Mesenchymal stem cell (in vitro differentiated cells and primary cell): Measurements from ENCODE around the gene MYBPC2.

Source experiments
- DNase-seq: peaks from one replicate; pipeline ENCODE4 v3.0.0-alpha.2; 2013
- H2AFZ ChIP-seq: one replicate; pipeline ENCODE4 v1.6.1; 2013; ENCODE audit warnings: low read depth, mild to moderate bottlenecking, control low read depth, inconsistent platforms, low read length, moderate library complexity
- H2AK5ac ChIP-seq: 2 replicates; pipeline ENCODE4 v1.6.1; 2013; ENCODE audit warnings: low read length, moderate library complexity, mild to moderate bottlenecking, inconsistent platforms; ENCODE audit not compliant: severe bottlenecking
- H2BK120ac ChIP-seq: one replicate; pipeline ENCODE4 v1.6.1; 2013; ENCODE audit warnings: low read depth, mild to moderate bottlenecking, inconsistent platforms, low read length, moderate library complexity
- H2BK12ac ChIP-seq, 2 experiments: one replicate each; pipeline ENCODE4 v1.6.1; 2013; ENCODE audit warnings: inconsistent platforms in 2 of 2, low read length in 2 of 2, mild to moderate bottlenecking in 2 of 2, moderate library complexity in 2 of 2, control low read depth in 1 of 2
- H2BK15ac ChIP-seq: one replicate; pipeline ENCODE4 v1.6.1; 2013; ENCODE audit warnings: mild to moderate bottlenecking, low read depth, inconsistent platforms; ENCODE audit not compliant: poor library complexity, severe bottlenecking
- H2BK5ac ChIP-seq: 2 replicates; pipeline ENCODE4 v1.6.1; 2013; ENCODE audit warnings: low read depth, mild to moderate bottlenecking, low read length, control low read depth, inconsistent platforms; ENCODE audit not compliant: poor library complexity, severe bottlenecking
- H3K14ac ChIP-seq, 2 experiments: one replicate each; pipeline ENCODE4 v1.6.1; 2013; ENCODE audit warnings: inconsistent platforms in 2 of 2, low read length in 2 of 2, control low read depth in 1 of 2, mild to moderate bottlenecking in 1 of 2, moderate library complexity in 1 of 2
- H3K18ac ChIP-seq, 2 experiments: one replicate each; pipeline ENCODE4 v1.6.1; 2013; ENCODE audit warnings: inconsistent platforms in 2 of 2, low read length in 2 of 2, control low read depth in 1 of 2, low read depth in 1 of 2, mild to moderate bottlenecking in 1 of 2
- H3K23ac ChIP-seq, 2 experiments: one replicate each; pipeline ENCODE4 v1.6.1; 2013; ENCODE audit warnings: inconsistent platforms in 2 of 2, low read length in 2 of 2, mild to moderate bottlenecking in 2 of 2, moderate library complexity in 2 of 2, control low read depth in 1 of 2
- H3K27ac ChIP-seq: 2 replicates; pipeline ENCODE4 v1.5.1; 2013; ENCODE audit warnings: mild to moderate bottlenecking, moderate library complexity, low read length, control low read depth, inconsistent platforms; ENCODE audit not compliant: poor library complexity, severe bottlenecking
- H3K27me3 ChIP-seq, 2 experiments: 2 replicates each; pipeline versions ENCODE4 v1.6.1 to v1.7.0; 2013; ENCODE audit warnings: low read length in 2 of 2, mild to moderate bottlenecking in 2 of 2, moderate library complexity in 2 of 2, control low read depth in 1 of 2, inconsistent platforms in 1 of 2; ENCODE audit not compliant: control insufficient read depth in 1 of 2, insufficient read depth in 1 of 2
- H3K36me3 ChIP-seq, 2 experiments: 2 replicates each; pipeline versions ENCODE4 v1.6.1 to v1.7.0; 2013; ENCODE audit warnings: low read length in 2 of 2, control low read depth in 1 of 2, inconsistent platforms in 1 of 2, low read depth in 1 of 2, mild to moderate bottlenecking in 1 of 2; ENCODE audit not compliant: insufficient read depth in 2 of 2, control insufficient read depth in 1 of 2
- H3K4ac ChIP-seq, 2 experiments: one replicate each; pipeline ENCODE4 v1.6.1; 2013; ENCODE audit warnings: inconsistent platforms in 2 of 2, low read length in 2 of 2, mild to moderate bottlenecking in 2 of 2, moderate library complexity in 2 of 2, control low read depth in 1 of 2, low read depth in 1 of 2
- H3K4me1 ChIP-seq: 2 replicates; pipeline ENCODE4 v1.6.1; 2013; ENCODE audit warnings: low read depth, low read length, control low read depth; ENCODE audit not compliant: control insufficient read depth, insufficient read depth
- H3K4me2 ChIP-seq: 2 replicates; pipeline ENCODE4 v1.6.1; 2013; ENCODE audit warnings: low read length, mild to moderate bottlenecking, inconsistent platforms; ENCODE audit not compliant: poor library complexity, severe bottlenecking
- H3K4me3 ChIP-seq, 2 experiments: 2 replicates each; pipeline versions ENCODE4 v1.5.1 to v1.7.0; 2013; ENCODE audit warnings: low read length in 2 of 2, mild to moderate bottlenecking in 2 of 2, control low read depth in 1 of 2, low read depth in 1 of 2; ENCODE audit not compliant: insufficient read depth in 1 of 2
- H3K79me1 ChIP-seq: replicated peaks from 2 replicates; pipeline ENCODE4 v1.6.1; 2013; ENCODE audit warnings: mild to moderate bottlenecking, control low read depth, low read length, inconsistent platforms; ENCODE audit not compliant: poor library complexity, severe bottlenecking
- H3K9ac ChIP-seq: 2 replicates; pipeline ENCODE4 v1.7.0; 2013; ENCODE audit warnings: mild to moderate bottlenecking, low read length, moderate library complexity
- H3K9me3 ChIP-seq: 2 replicates; pipeline ENCODE4 v1.7.0; 2013; ENCODE audit warnings: mild to moderate bottlenecking, low read length; ENCODE audit not compliant: control insufficient read depth
- H4K8ac ChIP-seq: one replicate; pipeline ENCODE4 v1.6.1; 2013; ENCODE audit warnings: inconsistent platforms, mild to moderate bottlenecking, low read length, moderate library complexity
- H4K91ac ChIP-seq: one replicate; pipeline ENCODE4 v1.6.1; 2013; ENCODE audit warnings: mild to moderate bottlenecking, low read length, inconsistent platforms
- WGBS: methylation state at CpG from one replicate; pipeline ENCODE4 v1.1.7; 2013; ENCODE audit warnings: mixed read lengths; 5-methylcytosine and 5-hydroxymethylcytosine counted together

MYBPC2 gene

GRCh38 chr19:50450369-50451222 lies 17.9 kb downstream of the MYBPC2 start:
- 63% methylated on average over 29 of the region's 30 CpGs for WGBS

GRCh38 chr19:50451223-50451534 lies 18.5 kb downstream of the MYBPC2 start:
- WGBS: 73% methylated on average over 13 of the region's 13 CpGs
- H2BK5ac ChIP-seq: no peak overlapping the region

More at GRCh38 chr19:50450369-50451222, 17.9 kb downstream of the MYBPC2 start:
- no peak overlapping the region for H2BK12ac ChIP-seq
- no peak overlapping the region for H3K9ac ChIP-seq
- DNase-seq: no peak
- no peak overlapping the region for H2AK5ac ChIP-seq
- H3K18ac ChIP-seq: no peak overlapping the region
- H2AFZ ChIP-seq: no peak overlapping the region
- H3K23ac ChIP-seq: no peak overlapping the region
- no peak overlapping the region for H3K27ac ChIP-seq
- no peak overlapping the region for H3K4me2 ChIP-seq
- no peak overlapping the region for H2BK120ac ChIP-seq
- no peaks in the 10 kb centered on the region for H3K4me1 ChIP-seq
- no peak overlapping the region for H2BK5ac ChIP-seq
- H3K4ac ChIP-seq: no peak overlapping the region
- H3K4me3 ChIP-seq: no peak overlapping the region
- H4K91ac ChIP-seq: no peak overlapping the region
- peaks cover 10 to 37% of the 10 kb centered on the region in 2 experiments for H3K27me3 ChIP-seq
- H3K9me3 ChIP-seq: no peaks in the 10 kb centered on the region
- peaks cover 0 to 20% of the 10 kb centered on the region in 2 experiments for H3K36me3 ChIP-seq
- H4K8ac ChIP-seq: no peak overlapping the region
- no peaks in the 10 kb centered on the region for H3K79me1 ChIP-seq
- H3K14ac ChIP-seq: no peak overlapping the region
- H2BK15ac ChIP-seq: no peak overlapping the region

GRCh38 chr19:50453243-50453642 lies 20.6 kb downstream of the MYBPC2 start:
- Histone ChIP-seq H3K4ac (no peak overlapping the region), H3K36me3 (peaks cover 0 to 16% of the 10 kb centered on the region in 2 experiments), H4K8ac (no peak overlapping the region), H3K4me1 (no peaks in the 10 kb centered on the region), H3K23ac (no peak overlapping the region), H4K91ac (no peak overlapping the region), H2BK12ac (no peak overlapping the region), H2AFZ (no peak overlapping the region), H3K4me3 (no peak overlapping the region), H3K4me2 (no peak overlapping the region), H3K27me3 (peaks cover 10 to 55% of the 10 kb centered on the region in 2 experiments), H2BK5ac (no peak overlapping the region), H2BK120ac (no peak overlapping the region), H3K27ac (no peak overlapping the region), H3K9me3 (no peaks in the 10 kb centered on the region), H3K9ac (no peak overlapping the region), H2AK5ac (no peak overlapping the region), H3K18ac (no peak overlapping the region), H3K14ac (no peak overlapping the region), H2BK15ac (no peak overlapping the region), H3K79me1 (no peaks in the 10 kb centered on the region)
- 100% methylated on average over 3 of the region's 3 CpGs for WGBS
- no peak for DNase-seq

More at GRCh38 chr19:50451223-50451534, 18.5 kb downstream of the MYBPC2 start:
- Histone ChIP-seq H4K8ac (no peak overlapping the region), H3K27me3 (peaks cover 10 to 43% of the 10 kb centered on the region in 2 experiments), H2AFZ (no peak overlapping the region), H3K4me1 (no peaks in the 10 kb centered on the region), H3K36me3 (peaks cover 0 to 17% of the 10 kb centered on the region in 2 experiments), H3K23ac (no peak overlapping the region), H3K14ac (no peak overlapping the region), H2BK12ac (no peak overlapping the region), H3K79me1 (no peaks in the 10 kb centered on the region), H3K9me3 (no peaks in the 10 kb centered on the region), H3K4me3 (no peak overlapping the region), H3K4me2 (no peak overlapping the region), H3K27ac (no peak overlapping the region), H4K91ac (no peak overlapping the region), H2BK120ac (no peak overlapping the region), H3K18ac (no peak overlapping the region), H3K4ac (no peak overlapping the region), H2AK5ac (no peak overlapping the region), H3K9ac (no peak overlapping the region), H2BK15ac (no peak overlapping the region)
- no peak for DNase-seq

- H2AK5ac ChIP-seq: no peak overlapping the region
- no peak overlapping the region for H2BK15ac ChIP-seq
- no peak overlapping the region for H3K4ac ChIP-seq
- H3K14ac ChIP-seq: no peak overlapping the region
- H2BK12ac ChIP-seq: no peak overlapping the region
- WGBS: 61% methylated on average over 2 of the region's 2 CpGs
- H3K4me2 ChIP-seq: no peak overlapping the region
- H3K27ac ChIP-seq: no peak overlapping the region
- H3K9me3 ChIP-seq: no peaks in the 10 kb centered on the region
- H3K4me3 ChIP-seq: no peak overlapping the region
- no peaks in the 10 kb centered on the region for H3K79me1 ChIP-seq
- H4K91ac ChIP-seq: no peak overlapping the region
- H3K18ac ChIP-seq: no peak overlapping the region
- H2BK120ac ChIP-seq: no peak overlapping the region
- H2BK5ac ChIP-seq: no peak overlapping the region
- no peak overlapping the region for H2AFZ ChIP-seq
- peaks cover 3 to 44% of the 10 kb centered on the region in 2 experiments for H3K27me3 ChIP-seq
- no peak overlapping the region for H4K8ac ChIP-seq
- peaks cover 11% of the 10 kb centered on the region for H3K4me1 ChIP-seq
- no peak overlapping the region for H3K9ac ChIP-seq
- H3K23ac ChIP-seq: no peak overlapping the region
- H3K36me3 ChIP-seq: peaks cover 0 to 15% of the 10 kb centered on the region in 2 experiments
- no peak for DNase-seq
These were observed 23.3 kb downstream of the MYBPC2 start for GRCh38 chr19:50455992-50456391.
